OCI-LY7 (cell line): ENCODE data around the gene DAPK3. TPM values are rescaled to one million over a fixed set of nuclear protein-coding genes. Genes with fewer than 3 reads are reported as not detected.

Experiments
- BruUV-seq: library from RNA; stranded (reverse); fragments of 400-500 nt; replicated peaks from 2 replicates; lab custom pipeline; 2021; lab: Mats Ljungman, UMichigan
- CTCF ChIA-PET: fragments of 300-600 bp; sonication (Branson Sonifier 250); formaldehyde crosslinking; loops from one replicate; lab custom pipeline; 2022; ENCODE audit warnings: antibody characterized with exemption; ENCODE audit not compliant: unreplicated experiment; lab: Charles Lee
- POLR2A ChIA-PET: fragments of 300-600 bp; sonication (Branson Sonifier 250); formaldehyde crosslinking; loops from one replicate; lab custom pipeline; 2022; ENCODE audit warnings: antibody characterized with exemption; lab: Charles Lee
- DNase-seq: peaks from one replicate; pipeline ENCODE4 v3.0.0-alpha.2; 2015; ENCODE audit warnings: low spot score
- H2AFZ ChIP-seq: fragments of 200-600 bp; sonication (generic), shearing (Covaris generic); 2 replicates; pipeline ENCODE4 v1.6.1; 2014; ENCODE audit warnings: mild to moderate bottlenecking, antibody characterized with exemption, low read length, moderate library complexity
- H3K27ac ChIP-seq: fragments of 200-600 bp; sonication (generic); 2 replicates; pipeline ENCODE4 v1.5.1; 2014; ENCODE audit warnings: mixed run types, low read depth, mild to moderate bottlenecking, moderate library complexity, low read length, inconsistent platforms; ENCODE audit not compliant: poor library complexity, severe bottlenecking
- H3K36me3 ChIP-seq: fragments of 200-600 bp; sonication (generic); 2 replicates; pipeline ENCODE4 v1.6.1; 2014; ENCODE audit warnings: mild to moderate bottlenecking, antibody characterized with exemption, low read length, moderate library complexity, mixed read lengths; ENCODE audit not compliant: insufficient read depth
- H3K4me1 ChIP-seq: fragments of 200-600 bp; sonication (generic); 2 replicates; pipeline ENCODE4 v1.5.1; 2014; ENCODE audit warnings: mild to moderate bottlenecking, low read length; ENCODE audit not compliant: insufficient read depth, poor library complexity, severe bottlenecking
- H3K4me2 ChIP-seq: fragments of 200-600 bp; sonication (generic); 2 replicates; pipeline ENCODE4 v1.6.1; 2014; ENCODE audit warnings: mild to moderate bottlenecking, low read length
- H3K4me3 ChIP-seq: fragments of 200-600 bp; sonication (generic); 2 replicates; pipeline ENCODE4 v1.5.1; 2014; ENCODE audit warnings: mild to moderate bottlenecking, low read depth, low read length; ENCODE audit not compliant: poor library complexity, severe bottlenecking
- H3K79me2 ChIP-seq: fragments of 200-600 bp; sonication (generic); 2 replicates; pipeline ENCODE4 v1.6.1; 2016; ENCODE audit warnings: low read depth, mild to moderate bottlenecking, low read length, moderate library complexity, mixed read lengths; ENCODE audit not compliant: insufficient read depth
- H3K9me2 ChIP-seq: fragments of 200-600 bp; sonication (generic); 2 replicates; pipeline ENCODE4 v1.6.1; 2016; ENCODE audit warnings: mild to moderate bottlenecking, low read length, mixed read lengths; ENCODE audit not compliant: insufficient read depth
- H3K9me3 ChIP-seq: fragments of 200-600 bp; sonication (generic); 2 replicates; pipeline ENCODE4 v1.6.1; 2014; ENCODE audit warnings: mild to moderate bottlenecking, mixed run types, low read length, mixed read lengths
- H4K20me1 ChIP-seq: fragments of 200-600 bp; sonication (generic); 2 replicates; pipeline ENCODE4 v1.6.1; 2014; ENCODE audit warnings: mild to moderate bottlenecking, antibody characterized with exemption, low read length, moderate library complexity, mixed read lengths; ENCODE audit not compliant: insufficient read depth
- CTCF ChIP-seq: fragments of 200-600 bp; sonication (generic); conservative IDR thresholded peaks from 2 replicates; pipeline ENCODE4 v1.5.1; 2014; ENCODE audit warnings: mild to moderate bottlenecking, antibody characterized with exemption, low read length, moderate library complexity, mixed read lengths
- EZH2phosphoT487 ChIP-seq: fragments of 200-600 bp; sonication (generic); IDR thresholded peaks from 2 replicates; pipeline ENCODE4 v1.6.1; 2018; ENCODE audit warnings: low read depth, borderline replicate concordance, mild to moderate bottlenecking, mixed run types, antibody characterized with exemption, low read length, moderate library complexity, mixed read lengths
- intact Hi-C: fragments of 100-400 bp; cut with micrococcal nuclease; formaldehyde crosslinking; loops from one replicate; pipeline ENCODE4 v1.10.0; 2022; ENCODE audit not compliant: unreplicated experiment
- total RNA-seq, 2 experiments: library from RNA; depleted of rRNA in 1 of 2; stranded (reverse); fragments of >200 nt in 1 of 2; shearing (Covaris generic) in 1 of 2; gene quantifications; 2 replicates each; pipeline ENCODE4 v1.2.3, GENCODE V29; 2014 to 2022

The DAPK3 gene
- total RNA-seq, 2 experiments from 2014 or later, result 47.1 to 49.3 TPM

- ChIA-PET POLR2A (no interaction called here), CTCF (no interaction called here)
- H2AFZ ChIP-seq, result no peak overlapping the region
- no peak overlapping the region for H3K27ac ChIP-seq
- peaks cover 11% of the 10 kb centered on the region for H3K4me1 ChIP-seq
- intact Hi-C loops, result no loop called here
- peaks cover 18% of the 10 kb centered on the region; the same call in 1 of the 2 replicates for H3K79me2 ChIP-seq
- TF ChIP-seq EZH2phosphoT487 (no peak), CTCF (no peak)
- H3K4me3 ChIP-seq, result no peak overlapping the region
- H3K36me3 ChIP-seq, result peaks cover 58% of the 10 kb centered on the region
- no peaks in the 10 kb centered on the region for H3K9me2 ChIP-seq
- no peaks in the 10 kb centered on the region; the same call in 1 of the 2 replicates for H4K20me1 ChIP-seq
- H3K9me3 ChIP-seq, result no peaks in the 10 kb centered on the region
- DNase-seq, result no peak
- H3K4me2 ChIP-seq, result no peak overlapping the region
- BruUV-seq, result no TSS peak
Observed at GRCh38 chr19:3966051-3967017, 4.6 kb downstream of the DAPK3 start.

- Histone ChIP-seq H3K36me3 (peaks cover 67% of the 10 kb centered on the region), H3K79me2 (peaks cover 6% of the 10 kb centered on the region; the same call in 1 of the 2 replicates), H3K27ac (no peak overlapping the region), H3K9me3 (no peaks in the 10 kb centered on the region), H3K4me1 (peaks cover under 1% of the 10 kb centered on the region), H3K4me3 (no peak overlapping the region), H4K20me1 (no peaks in the 10 kb centered on the region), H3K4me2 (no peak overlapping the region), H3K9me2 (no peaks in the 10 kb centered on the region), H2AFZ (no peak overlapping the region)
- DNase-seq, result no peak
- BruUV-seq, result no TSS peak
- POLR2A ChIA-PET, result no interaction called here
- intact Hi-C loops, result no loop called here
- CTCF ChIA-PET, result no interaction called here
- no peak for TF ChIP-seq EZH2phosphoT487
- no peak for TF ChIP-seq CTCF
Observed at GRCh38 chr19:3964256-3965194, 6.4 kb downstream of the DAPK3 start.
